ENCODE data around the gene SLC6A17.

DNA sequence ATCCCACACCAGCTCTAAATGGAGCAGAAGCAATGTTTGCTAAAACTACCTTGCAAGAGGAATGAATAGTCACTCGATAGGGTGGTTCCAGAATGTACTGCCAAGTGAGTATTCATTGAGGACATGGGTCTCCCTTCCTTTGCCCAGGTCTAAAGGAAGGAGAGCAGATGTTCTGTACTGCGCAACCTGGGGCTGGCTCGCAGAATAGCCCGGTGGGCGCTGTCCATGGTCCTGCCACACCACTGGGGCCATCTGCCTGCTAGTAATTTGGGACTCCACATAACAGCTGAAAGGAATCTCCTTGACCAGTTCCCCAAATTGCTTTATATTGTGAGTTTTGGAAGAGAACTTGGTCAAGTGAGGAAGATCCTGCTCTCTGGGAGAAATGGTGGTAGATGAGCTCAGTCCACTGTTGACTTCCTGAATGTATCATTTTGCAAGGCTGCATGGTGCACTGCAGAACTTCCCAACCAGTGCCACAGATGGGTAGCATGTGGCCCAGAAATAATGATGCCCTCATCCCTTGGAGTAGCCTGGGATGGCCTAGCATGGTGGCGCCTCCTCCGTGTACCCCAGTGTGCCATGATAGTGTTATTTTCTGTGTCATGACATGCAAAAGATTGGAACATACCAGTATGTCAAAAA is 5.7 kb downstream of the SLC6A17 start:
- no peak for TF ChIP-seq POLR2AphosphoS5 (IDR thresholded peaks at IDR 0.05; ENCODE audit: insufficient read depth in 1 of 2, low read depth in 1 of 2)
- TF ChIP-seq, protein P1, sequence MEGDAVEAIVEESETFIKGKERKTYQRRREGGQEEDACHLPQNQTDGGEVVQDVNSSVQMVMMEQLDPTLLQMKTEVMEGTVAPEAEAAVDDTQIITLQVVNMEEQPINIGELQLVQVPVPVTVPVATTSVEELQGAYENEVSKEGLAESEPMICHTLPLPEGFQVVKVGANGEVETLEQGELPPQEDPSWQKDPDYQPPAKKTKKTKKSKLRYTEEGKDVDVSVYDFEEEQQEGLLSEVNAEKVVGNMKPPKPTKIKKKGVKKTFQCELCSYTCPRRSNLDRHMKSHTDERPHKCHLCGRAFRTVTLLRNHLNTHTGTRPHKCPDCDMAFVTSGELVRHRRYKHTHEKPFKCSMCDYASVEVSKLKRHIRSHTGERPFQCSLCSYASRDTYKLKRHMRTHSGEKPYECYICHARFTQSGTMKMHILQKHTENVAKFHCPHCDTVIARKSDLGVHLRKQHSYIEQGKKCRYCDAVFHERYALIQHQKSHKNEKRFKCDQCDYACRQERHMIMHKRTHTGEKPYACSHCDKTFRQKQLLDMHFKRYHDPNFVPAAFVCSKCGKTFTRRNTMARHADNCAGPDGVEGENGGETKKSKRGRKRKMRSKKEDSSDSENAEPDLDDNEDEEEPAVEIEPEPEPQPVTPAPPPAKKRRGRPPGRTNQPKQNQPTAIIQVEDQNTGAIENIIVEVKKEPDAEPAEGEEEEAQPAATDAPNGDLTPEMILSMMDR (IDR thresholded peaks at IDR 0.05), result no peak
